HL-60/S4 (cell line): ENCODE results near the gene RNF208.

ENCODE experiments used
- in situ Hi-C: fragments of 300-500 bp; cut with MboI; formaldehyde crosslinking; loops from 2 replicates; pipeline ENCODE4 v1.14.3; 2022; ENCODE audit warnings: low sequenced_read_pairs

The RNF208 gene

DNA sequence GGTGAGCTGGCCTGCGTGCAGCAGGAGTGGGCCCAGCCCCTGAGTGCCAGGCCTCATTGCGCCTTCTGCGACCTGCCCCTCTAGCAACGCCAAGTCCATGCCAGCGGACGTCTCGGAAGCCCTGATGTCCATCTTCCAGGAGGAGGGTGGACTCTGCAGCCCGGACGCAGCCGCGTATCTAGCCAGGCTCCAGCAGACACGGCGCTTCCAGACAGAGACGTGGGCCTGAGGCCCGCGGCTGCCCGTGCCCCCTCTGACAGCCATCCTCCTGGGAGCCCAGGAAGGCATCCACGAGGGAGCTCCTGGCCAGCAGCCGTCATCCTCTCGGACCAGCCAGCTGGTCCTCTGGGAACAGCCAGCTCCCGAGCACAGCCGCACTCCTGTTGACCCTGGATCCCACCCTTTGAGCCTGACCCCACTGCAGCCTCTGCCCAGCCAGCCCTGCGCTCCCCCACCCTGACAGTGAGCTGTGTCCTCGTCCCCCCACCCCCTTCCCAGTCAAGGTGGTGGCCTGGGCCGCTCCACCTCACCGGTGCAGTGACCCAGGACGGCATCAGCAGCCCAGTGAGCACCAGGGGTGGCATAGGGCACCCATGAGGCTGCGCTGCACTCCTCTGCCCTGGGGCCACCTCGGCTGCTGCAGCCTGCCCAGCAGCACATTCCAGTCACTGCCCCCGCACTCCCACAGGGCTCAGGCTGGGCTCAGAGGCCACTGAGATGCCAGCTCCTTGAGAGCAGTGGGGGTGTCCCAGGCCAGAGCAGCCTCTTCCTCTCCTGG is 5.7 kb downstream of the RNF208 start:
- in situ Hi-C loops: loop anchor here (25.0 kb wide), 1 partner anchor 429 kb away; the partner anchor contains the start of genes CCDC183 and TMEM141

- in situ Hi-C loops: loop anchor here (25.0 kb wide), 1 partner anchor 428 kb away; the partner anchor contains the start of genes CCDC183 and TMEM141
Measured at GRCh38 chr9:137215196-137215986, 6.6 kb downstream of the RNF208 start.

GRCh38 chr9:137214620-137215019 is 7.4 kb downstream of the RNF208 start:
- in situ Hi-C loops: loop anchor here (25.0 kb wide), 1 partner anchor 427 kb away; the partner anchor contains the start of genes CCDC183 and TMEM141

DNA sequence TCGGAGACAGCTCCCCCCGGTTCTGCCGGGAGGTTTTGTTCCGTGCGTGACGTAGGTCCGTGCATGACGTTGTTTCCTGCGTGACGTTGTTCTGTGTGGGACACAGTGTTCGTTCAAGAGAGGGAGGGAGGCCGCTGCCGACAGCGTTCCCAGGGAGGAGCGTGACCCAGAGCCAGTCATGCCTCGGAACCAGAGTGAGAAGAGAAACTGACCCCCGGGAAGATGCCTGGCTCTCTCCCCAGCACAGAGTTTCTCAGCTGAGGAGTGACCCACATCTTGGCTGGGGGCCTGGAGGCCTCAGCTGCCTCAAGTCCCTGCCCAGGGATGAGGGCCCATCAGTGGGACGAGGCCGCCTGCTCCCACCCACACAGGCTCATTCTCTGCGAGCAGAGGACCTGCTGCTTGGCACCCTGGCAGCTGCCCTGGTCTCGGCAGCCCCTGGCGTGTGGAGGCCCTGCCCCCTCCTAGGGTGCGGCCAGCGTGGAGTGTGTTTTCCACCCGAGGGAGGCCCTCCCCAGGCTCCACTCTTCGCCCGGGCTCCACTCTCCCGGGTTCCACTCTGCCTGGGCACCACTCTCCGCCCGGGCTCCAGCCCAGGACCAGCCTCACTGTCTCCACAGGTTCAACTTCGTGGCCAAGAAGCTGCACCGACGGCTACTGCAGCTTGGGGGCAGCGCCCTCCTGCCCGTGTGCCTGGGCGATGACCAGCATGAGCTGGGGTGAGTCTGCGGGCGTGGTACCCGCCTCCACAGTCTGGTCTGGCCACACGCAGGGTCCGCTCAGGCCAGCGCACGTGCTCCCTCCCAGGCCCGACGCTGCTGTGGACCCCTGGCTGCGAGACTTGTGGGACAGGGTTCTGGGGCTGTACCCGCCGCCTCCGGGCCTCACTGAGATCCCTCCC is 8.6 kb downstream of the RNF208 start:
- in situ Hi-C loops: loop anchor here (25.0 kb wide), 1 partner anchor 426 kb away; the partner anchor contains the start of genes CCDC183 and TMEM141

- in situ Hi-C loops: loop anchor here (25.0 kb wide), 1 partner anchor 425 kb away; the partner anchor contains the start of genes CCDC183 and TMEM141
Measured at GRCh38 chr9:137212520-137212919, 9.5 kb downstream of the RNF208 start.

GRCh38 chr9:137211532-137211931 is 10.5 kb downstream of the RNF208 start:
- in situ Hi-C loops: loop anchor here (25.0 kb wide), 1 partner anchor 424 kb away; the partner anchor contains the start of genes CCDC183 and TMEM141

- in situ Hi-C loops: loop anchor here (25.0 kb wide), 1 partner anchor 419 kb away; the partner anchor contains the start of genes CCDC183 and TMEM141
Measured at GRCh38 chr9:137206602-137207001, 15.4 kb downstream of the RNF208 start.

DNA sequence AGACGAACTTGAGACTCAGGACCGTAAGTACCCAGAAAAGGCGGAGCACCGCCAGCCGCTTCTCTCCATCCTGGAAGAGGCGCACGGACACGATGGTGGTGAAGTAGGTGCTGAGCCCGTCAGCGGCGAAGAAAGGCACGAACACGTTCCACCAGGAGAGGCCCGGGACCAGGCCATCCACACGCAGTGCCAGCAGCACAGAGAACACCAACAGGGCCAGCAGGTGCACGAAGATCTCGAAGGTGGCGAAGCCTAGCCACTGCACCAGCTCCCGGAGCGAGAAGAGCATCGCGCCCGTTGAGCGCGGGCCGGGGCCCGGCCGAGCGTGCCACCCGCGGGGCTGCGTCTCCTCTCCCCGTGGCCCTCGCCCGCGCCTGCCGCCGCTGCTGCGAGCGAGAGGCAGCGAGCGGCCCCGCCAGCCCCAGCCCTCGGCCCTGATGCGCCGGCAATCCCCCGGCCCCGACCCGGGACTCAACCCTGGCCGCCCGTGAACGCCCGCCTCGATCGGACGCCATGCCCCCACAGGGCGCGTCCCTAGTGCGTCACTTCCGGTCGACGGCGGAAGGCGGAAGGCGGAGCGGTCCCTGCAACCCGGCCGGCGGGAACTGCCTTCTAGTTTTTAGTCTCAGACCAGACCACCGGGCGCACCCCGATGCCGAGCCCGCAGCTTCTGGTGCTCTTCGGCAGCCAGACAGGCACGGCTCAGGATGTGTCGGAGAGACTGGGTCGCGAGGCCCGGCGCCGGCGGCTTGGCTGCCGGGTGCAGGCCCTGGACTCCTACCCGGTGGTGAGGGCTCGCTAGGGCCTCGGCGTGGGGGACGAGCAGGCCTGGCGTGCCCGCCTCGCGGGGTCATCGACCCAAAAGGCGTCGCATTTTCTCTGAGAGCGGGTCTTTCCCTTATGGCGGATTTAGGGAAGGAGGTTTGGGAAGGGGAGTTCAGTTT is 16.6 kb downstream of the RNF208 start, which contains the start of the genes NDOR1 and TMEM203:
Gene NDOR1 (plus strand): TSS at position 575 of the 944 bp plus-strand sequence. CDS start 78 bp downstream, at position 653.
Gene TMEM203 (minus strand): TSS at position 523 of the 944 bp plus-strand sequence. CDS start 234 bp downstream, at position 289.
- in situ Hi-C loops: loop anchor here (25.0 kb wide), 1 partner anchor 418 kb away; the partner anchor contains the start of genes CCDC183 and TMEM141

DNA sequence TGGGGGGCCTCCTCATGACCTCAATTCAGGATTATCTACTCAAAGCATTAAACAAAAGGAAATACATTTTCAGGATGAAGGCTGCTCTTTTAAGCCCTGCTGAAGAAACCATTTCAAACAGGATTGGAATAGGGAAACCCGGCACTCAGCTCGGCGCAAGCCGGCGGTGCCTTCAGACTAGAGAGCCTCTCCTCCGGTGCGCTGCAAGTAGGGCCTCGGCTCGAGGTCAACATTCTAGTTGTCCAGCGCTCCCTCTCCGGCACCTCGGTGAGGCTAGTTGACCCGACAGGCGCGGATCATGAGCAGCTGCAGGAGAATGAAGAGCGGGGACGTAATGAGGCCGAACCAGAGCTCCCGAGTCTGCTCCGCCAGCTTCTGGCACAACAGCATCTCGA is 17.3 kb downstream of the RNF208 start:
- in situ Hi-C loops: loop anchor here (25.0 kb wide), 1 partner anchor 417 kb away; the partner anchor contains the start of genes CCDC183 and TMEM141

GRCh38 chr9:137202966-137203365 is 19.1 kb downstream of the RNF208 start:
- in situ Hi-C loops: loop anchor here (25.0 kb wide), 1 partner anchor 416 kb away; the partner anchor contains the start of genes CCDC183 and TMEM141

DNA sequence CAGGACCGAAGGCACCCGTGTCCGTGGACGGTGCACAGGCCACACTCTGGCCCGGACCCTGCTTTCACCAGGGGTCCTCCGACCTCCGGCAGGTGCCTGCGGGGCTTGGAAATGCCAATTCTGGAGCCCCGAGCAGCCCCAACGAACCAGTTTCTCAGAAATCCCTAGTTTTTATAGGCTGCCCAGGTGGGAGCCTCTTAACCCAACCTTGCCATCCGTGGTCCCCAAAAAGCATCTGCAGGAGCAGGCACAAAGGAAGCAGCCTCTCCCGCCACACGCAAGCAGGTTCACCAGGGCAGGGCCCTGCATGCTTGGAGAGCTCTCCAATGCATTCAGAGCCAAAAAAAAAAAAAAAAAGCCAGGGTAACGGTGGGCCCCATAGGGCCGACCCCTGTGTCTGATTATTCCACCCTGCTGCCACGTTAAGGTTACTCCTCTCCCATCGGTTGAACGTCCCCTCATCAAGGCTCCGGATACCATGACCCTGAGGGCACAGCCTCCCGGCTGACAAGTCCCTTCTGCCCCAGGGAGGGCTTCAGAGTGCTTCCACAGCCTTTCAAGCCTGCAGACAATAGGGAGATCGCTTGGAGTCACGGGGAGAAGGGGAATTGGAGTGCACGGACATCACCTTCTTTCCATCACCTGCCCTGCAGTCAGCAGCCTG is 20.7 kb downstream of the RNF208 start:
- in situ Hi-C loops: loop anchor here (25.0 kb wide), 1 partner anchor 414 kb away; the partner anchor contains the start of genes CCDC183 and TMEM141

DNA sequence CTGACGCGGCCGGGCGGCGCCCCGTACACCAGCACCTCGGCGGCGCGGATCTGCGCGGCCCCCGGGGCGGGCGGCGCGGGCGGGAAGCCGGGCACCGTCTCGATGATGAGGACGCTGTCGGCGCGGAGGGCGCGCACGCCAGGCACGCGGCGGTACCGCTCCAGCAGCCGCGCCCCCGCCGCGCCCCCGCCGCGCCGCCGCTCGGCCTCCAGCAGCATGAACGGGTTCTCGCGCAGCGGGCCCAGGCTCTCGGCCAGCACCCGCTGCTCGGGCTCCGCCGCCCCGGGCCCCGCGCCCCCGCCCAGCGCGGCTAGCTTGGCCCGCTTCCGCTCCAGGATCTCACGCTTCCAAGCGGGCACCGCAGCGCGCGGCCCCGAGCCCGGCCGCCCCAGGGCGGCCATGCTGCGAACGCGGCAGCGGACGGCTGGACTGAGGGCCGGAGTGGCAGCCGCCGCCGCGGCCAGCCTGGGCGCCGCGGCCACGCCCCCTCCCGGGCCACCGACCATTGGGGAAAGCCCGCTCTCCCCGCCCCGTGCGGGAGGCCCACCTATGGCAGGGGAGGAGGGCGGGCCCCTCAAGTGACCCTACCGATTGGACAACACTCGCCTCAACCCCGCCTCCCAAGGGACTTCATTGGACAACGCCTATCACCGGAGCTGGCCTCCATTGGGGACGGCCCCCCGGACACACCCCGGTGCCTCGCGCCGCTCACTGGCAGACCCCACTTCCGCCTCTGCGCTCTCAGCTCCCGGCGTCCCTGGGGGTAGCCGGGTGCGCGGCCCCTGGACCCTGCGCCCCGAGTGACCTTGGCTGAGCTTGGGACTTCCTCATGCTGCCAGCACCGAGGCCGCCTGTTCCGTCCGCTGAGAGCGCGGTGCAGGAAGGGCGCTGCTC is 21.5 kb downstream of the RNF208 start, which contains the start of gene TPRN:
Gene TPRN (minus strand): TSS at position 431 of the 894 bp plus-strand sequence. CDS start 30 bp downstream, at position 401.
- in situ Hi-C loops: loop anchor here (25.0 kb wide), 1 partner anchor 413 kb away; the partner anchor contains the start of genes CCDC183 and TMEM141

GRCh38 chr9:137199411-137200121 is 22.5 kb downstream of the RNF208 start:
- in situ Hi-C loops: loop anchor here (25.0 kb wide), 1 partner anchor 412 kb away; the partner anchor contains the start of genes CCDC183 and TMEM141

DNA sequence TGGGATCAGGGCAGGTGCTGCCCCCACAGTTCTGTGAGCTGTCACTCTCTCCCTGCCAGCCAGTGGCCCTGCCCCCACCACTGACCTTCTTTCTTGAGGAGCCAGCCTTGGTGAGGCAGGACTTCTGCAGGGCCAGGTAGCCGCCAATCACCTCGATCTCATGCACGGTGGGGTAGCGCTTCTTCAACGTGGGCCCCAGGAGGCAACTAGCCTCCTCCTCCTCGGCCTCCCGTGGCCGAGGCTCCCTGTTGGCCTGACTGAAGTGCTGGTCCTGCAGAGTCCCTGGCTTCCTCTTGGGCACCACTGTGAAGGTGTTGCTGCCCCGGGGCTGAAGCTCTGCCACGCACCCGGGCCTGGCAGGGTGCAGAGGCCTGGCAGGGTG is 23.1 kb downstream of the RNF208 start:
- in situ Hi-C loops: no loop called here

DNA sequence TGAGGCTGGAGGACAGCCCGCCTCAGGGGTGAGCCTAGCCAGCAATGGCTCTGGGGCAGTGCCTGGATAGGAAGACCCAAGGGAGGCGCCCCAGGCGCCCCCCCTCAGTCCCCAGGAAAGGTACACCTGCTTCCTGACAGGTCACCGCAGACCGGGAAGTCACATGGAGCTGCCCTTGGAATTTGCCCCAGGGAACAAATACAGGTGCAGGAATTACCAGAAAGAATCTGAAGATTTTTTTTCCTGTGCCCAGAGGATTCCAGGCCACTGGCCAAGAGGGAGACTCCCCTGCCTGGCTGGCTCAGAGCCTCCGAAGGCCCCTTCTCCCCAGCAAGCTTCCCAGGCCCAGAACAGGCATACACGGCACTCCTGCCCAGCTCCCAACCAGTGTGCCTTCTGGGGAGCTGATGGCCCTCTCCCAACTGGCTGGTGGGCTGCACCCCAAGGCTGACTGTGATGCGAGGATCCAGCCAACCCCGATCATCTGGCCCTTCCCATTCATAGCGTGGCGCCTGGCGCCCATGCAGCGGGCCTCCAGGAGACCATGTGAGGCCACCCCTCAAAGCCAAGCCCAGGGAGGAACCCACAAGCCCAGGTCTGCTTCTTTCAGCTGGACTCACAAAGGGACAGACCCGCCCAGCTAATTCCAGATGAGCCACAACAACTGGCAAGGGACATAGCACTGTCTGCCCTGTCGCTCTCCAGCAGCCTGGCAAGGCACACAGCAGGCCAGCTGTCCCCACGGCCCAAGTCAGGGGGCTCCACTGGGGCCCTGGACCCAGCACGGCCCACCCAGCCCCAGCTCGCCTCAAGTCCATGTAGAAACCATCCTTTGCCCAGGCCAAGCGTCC is 23.8 kb downstream of the RNF208 start:
- in situ Hi-C loops: no loop called here
